Lower leg skin (tissue), 4 donors: ENCODE results near the gene CTRB1. TPM values are rescaled to one million over a fixed set of nuclear protein-coding genes. Genes with fewer than 3 reads are reported as not detected.
"Not testable (repeated sequence)": the region's sequence is repeated elsewhere in the genome, so short reads cannot be mapped to it uniquely, and the experiment has no call there.

ENCODE experiments used
- DNase-seq, 2 donors: peaks; one replicate each; pipeline ENCODE4 v3.0.0-alpha.2; 2019; ENCODE audit warnings: low spot score in 2 of 2
- H3K4me3 ChIP-seq: fragments of 200-600 bp; sonication (generic); 2 replicates; pipeline ENCODE4 v1.5.1; 2017; ENCODE audit warnings: mild to moderate bottlenecking, low read depth; ENCODE audit not compliant: poor library complexity, severe bottlenecking
- CTCF ChIP-seq, 3 donors: fragments of 450-650 bp; IDR thresholded peaks; one replicate each; pipeline ENCODE4 v1.5.1; 2016; ENCODE audit warnings: antibody characterized with exemption in 3 of 3, mild to moderate bottlenecking in 3 of 3, moderate library complexity in 2 of 3
- POLR2A ChIP-seq, 2 donors: fragments of 450-650 bp; IDR thresholded peaks; one replicate each; pipeline ENCODE4 v1.6.1; 2016 to 2017; ENCODE audit warnings: antibody characterized with exemption in 2 of 2, mild to moderate bottlenecking in 1 of 2, moderate library complexity in 1 of 2
- WGBS, 2 donors: methylation state at CpG; one replicate each; pipeline ENCODE4 v1.1.5; 2018; 5-methylcytosine and 5-hydroxymethylcytosine counted together
- intact Hi-C: fragments of 100-400 bp; cut with DNase I; formaldehyde crosslinking; loops from one replicate; pipeline ENCODE4 v1.15.0; 2023; ENCODE audit warnings: low total_unique reads
- total RNA-seq, 4 donors: library from RNA; depleted of rRNA; stranded (reverse); fragments of >200 nt; gene quantifications; one replicate each; pipeline ENCODE4 v1.1.0, GENCODE V29; 2016

The CTRB1 gene
- total RNA-seq, 4 donors from 2014 or later, result 1.0 TPM; not detected in 3

GRCh38 chr16:75206749-75207451, 11.9 kb upstream of the CTRB1 start, which contains the start of gene CTRB2:
Gene CTRB2 (minus strand): TSS chr16:75207161. CDS start chr16:75207141, 20 bp downstream.
- H3K4me3 ChIP-seq, result no peak within 1 kb of the TSS
- 80 to 85% methylated on average over 13 to 18 of the region's 24 CpGs for WGBS, 2 donors
- intact Hi-C loops, result no loop called here
- TF ChIP-seq POLR2A (IDR thresholded peaks at IDR 0.05), result no peak
- TF ChIP-seq CTCF (IDR thresholded peaks at IDR 0.05), result no peak
- no peak for DNase-seq

- no peak for DNase-seq
- intact Hi-C loops, result no loop called here
- H3K4me3 ChIP-seq, result no peak overlapping the region
- TF ChIP-seq CTCF (IDR thresholded peaks at IDR 0.05), result no peak
- TF ChIP-seq POLR2A (IDR thresholded peaks at IDR 0.05), result no peak
- 78 to 81% methylated on average over 11 of the region's 11 CpGs for WGBS, 2 donors
These were observed 11.0 kb upstream of the CTRB1 start for GRCh38 chr16:75207831-75208230.

GRCh38 chr16:75208242-75208825, 10.5 kb upstream of the CTRB1 start:
- intact Hi-C loops, result no loop called here
- H3K4me3 ChIP-seq, result no peak overlapping the region
- WGBS, 2 donors, result 81 to 84% methylated on average over 13 of the region's 13 CpGs
- TF ChIP-seq CTCF (IDR thresholded peaks at IDR 0.05), result no peak
- TF ChIP-seq POLR2A (IDR thresholded peaks at IDR 0.05), result no peak
- no peak for DNase-seq

- H3K4me3 ChIP-seq, result no peak overlapping the region
- no peak for TF ChIP-seq CTCF (IDR thresholded peaks at IDR 0.05)
- no peak for TF ChIP-seq POLR2A (IDR thresholded peaks at IDR 0.05)
- no peak for DNase-seq
- 87 to 89% methylated on average over 24 to 27 of the region's 27 CpGs for WGBS, 2 donors
- intact Hi-C loops, result no loop called here
These were observed 9.8 kb upstream of the CTRB1 start for GRCh38 chr16:75208861-75209505.

GRCh38 chr16:75209514-75209913, 9.3 kb upstream of the CTRB1 start:
- intact Hi-C loops, DNase-seq, H3K4me3 ChIP-seq: not testable (repeated sequence)
- WGBS, 2 donors, result 91 to 94% methylated on average over 7 of the region's 7 CpGs

GRCh38 chr16:75209944-75210343, 8.8 kb upstream of the CTRB1 start:
- WGBS, 2 donors, result 80 to 91% methylated on average over 5 of the region's 5 CpGs

GRCh38 chr16:75211286-75211685, 7.5 kb upstream of the CTRB1 start:
- H3K4me3 ChIP-seq, intact Hi-C loops, DNase-seq: not testable (repeated sequence)
- WGBS, 2 donors, result 86 to 88% methylated on average over 10 of the region's 10 CpGs

More at GRCh38 chr16:75209944-75210343, 8.8 kb upstream of the CTRB1 start:
- H3K4me3 ChIP-seq, result no peak overlapping the region
- intact Hi-C loops, result no loop called here
- TF ChIP-seq CTCF (IDR thresholded peaks at IDR 0.05) (no peak), POLR2A (IDR thresholded peaks at IDR 0.05) (no peak)
- DNase-seq, result no peak
